ENCODE results near the gene PLSCR2. TPM values are rescaled to one million over a fixed set of nuclear protein-coding genes. Genes with fewer than 3 reads are reported as not detected.

PLSCR2 gene
- total and polyA plus RNA-seq, 12 donors, result not detected

- intact Hi-C loops (cut with DNase I), result no loop called here
- H3K4me3 ChIP-seq, result no peak overlapping the region
- H3K36me3 ChIP-seq, result no peaks in the 10 kb centered on the region
- TF ChIP-seq, protein P1, sequence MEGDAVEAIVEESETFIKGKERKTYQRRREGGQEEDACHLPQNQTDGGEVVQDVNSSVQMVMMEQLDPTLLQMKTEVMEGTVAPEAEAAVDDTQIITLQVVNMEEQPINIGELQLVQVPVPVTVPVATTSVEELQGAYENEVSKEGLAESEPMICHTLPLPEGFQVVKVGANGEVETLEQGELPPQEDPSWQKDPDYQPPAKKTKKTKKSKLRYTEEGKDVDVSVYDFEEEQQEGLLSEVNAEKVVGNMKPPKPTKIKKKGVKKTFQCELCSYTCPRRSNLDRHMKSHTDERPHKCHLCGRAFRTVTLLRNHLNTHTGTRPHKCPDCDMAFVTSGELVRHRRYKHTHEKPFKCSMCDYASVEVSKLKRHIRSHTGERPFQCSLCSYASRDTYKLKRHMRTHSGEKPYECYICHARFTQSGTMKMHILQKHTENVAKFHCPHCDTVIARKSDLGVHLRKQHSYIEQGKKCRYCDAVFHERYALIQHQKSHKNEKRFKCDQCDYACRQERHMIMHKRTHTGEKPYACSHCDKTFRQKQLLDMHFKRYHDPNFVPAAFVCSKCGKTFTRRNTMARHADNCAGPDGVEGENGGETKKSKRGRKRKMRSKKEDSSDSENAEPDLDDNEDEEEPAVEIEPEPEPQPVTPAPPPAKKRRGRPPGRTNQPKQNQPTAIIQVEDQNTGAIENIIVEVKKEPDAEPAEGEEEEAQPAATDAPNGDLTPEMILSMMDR (IDR thresholded peaks at IDR 0.05), result no peak
- DNase-seq (no peak), ATAC-seq (no peak)
- H3K4me1 ChIP-seq, result no peaks in the 10 kb centered on the region
- H3K27ac ChIP-seq, result no peak overlapping the region
- peaks cover 0 to 19% (median 6%) of the 10 kb centered on the region in 11 donors for H3K9me3 ChIP-seq
- WGBS, 2 donors, result 51 to 53% methylated on average over 7 of the region's 7 CpGs
- H3K27me3 ChIP-seq, result no peaks in the 10 kb centered on the region
Measured at GRCh38 chr3:146407956-146408355, 61.4 kb downstream of the PLSCR2 start.

GRCh38 chr3:146404436-146404835, 64.9 kb downstream of the PLSCR2 start:
- intact Hi-C loops (cut with DNase I), result no loop called here
- ATAC-seq (no peak), DNase-seq (no peak)
- no peak overlapping the region for H3K27ac ChIP-seq
- H3K36me3 ChIP-seq, result no peaks in the 10 kb centered on the region
- H3K4me3 ChIP-seq, result no peak overlapping the region
- H3K27me3 ChIP-seq, result no peaks in the 10 kb centered on the region
- H3K4me1 ChIP-seq, result no peaks in the 10 kb centered on the region
- TF ChIP-seq, protein P1 (IDR thresholded peaks at IDR 0.05), result no peak
- no peaks in the 10 kb centered on the region for H3K9me3 ChIP-seq

- Histone ChIP-seq H3K4me1 (no peaks in the 10 kb centered on the region), H3K27ac (no peak overlapping the region), H3K36me3 (no peaks in the 10 kb centered on the region), H3K4me3 (no peak overlapping the region), H3K9me3 (no peaks in the 10 kb centered on the region), H3K27me3 (no peaks in the 10 kb centered on the region)
- 96% methylated on average over 3 of the region's 3 CpGs for WGBS, 2 donors
- DNase-seq (no peak), ATAC-seq (no peak)
- TF ChIP-seq, protein P1 (IDR thresholded peaks at IDR 0.05), result no peak
- intact Hi-C loops (cut with DNase I), result no loop called here
Measured at GRCh38 chr3:146403792-146404191, 65.6 kb downstream of the PLSCR2 start.

- Histone ChIP-seq H3K27me3 (no peaks in the 10 kb centered on the region), H3K27ac (no peak overlapping the region), H3K4me1 (no peaks in the 10 kb centered on the region), H3K9me3 (no peaks in the 10 kb centered on the region), H3K4me3 (no peak overlapping the region), H3K36me3 (no peaks in the 10 kb centered on the region)
- TF ChIP-seq, protein P1 (IDR thresholded peaks at IDR 0.05), result no peak
- intact Hi-C loops (cut with DNase I), result loop anchor here in 1 of 10 donors (10.0 kb wide), 1 partner anchor 602 kb away; no protein-coding TSS in a partner anchor
- 79 to 85% methylated on average over 4 of the region's 4 CpGs for WGBS, 2 donors
- no peak for DNase-seq
- no peak for ATAC-seq
Measured at GRCh38 chr3:146396792-146397191, 72.6 kb downstream of the PLSCR2 start.

All from heart right ventricle (tissue), 16 donors.